NOMO-1 (cell line): Measurements from ENCODE around the gene HMGN3.

Experiments used
- DNase-seq, 2 experiments: peaks; one replicate each; lab custom pipeline; 2025; ENCODE audit not compliant: unreplicated experiment in 2 of 2; lab: John Stamatoyannopoulos, UW

The HMGN3 gene

GRCh38 chr6:79188107-79188506, 46.4 kb downstream of the HMGN3 start:
- no peak for DNase-seq

GRCh38 chr6:79186564-79186963, 47.9 kb downstream of the HMGN3 start:
- DNase-seq, result no peak

- DNase-seq, result no peak
These were observed 49.8 kb downstream of the HMGN3 start for GRCh38 chr6:79184641-79185040.

GRCh38 chr6:79184086-79184485, 50.4 kb downstream of the HMGN3 start:
- DNase-seq, result no peak

GRCh38 chr6:79180052-79180451, 54.4 kb downstream of the HMGN3 start:
- no peak for DNase-seq

- peak in 1 of 2 experiments; percentile 15 for DNase-seq
These were observed 61.1 kb downstream of the HMGN3 start for GRCh38 chr6:79173378-79173777.

- DNase-seq, result no peak
These were observed 63.5 kb downstream of the HMGN3 start for GRCh38 chr6:79170959-79171358.

- DNase-seq, result no peak
These were observed 64.1 kb downstream of the HMGN3 start for GRCh38 chr6:79170431-79170830.

- no peak for DNase-seq
These were observed 65.8 kb downstream of the HMGN3 start for GRCh38 chr6:79168695-79168980.

- no peak for DNase-seq
These were observed 66.4 kb downstream of the HMGN3 start for GRCh38 chr6:79167931-79168694.

- DNase-seq, result no peak
These were observed 74.6 kb downstream of the HMGN3 start for GRCh38 chr6:79159846-79160245.

- no peak for DNase-seq
These were observed 75.5 kb downstream of the HMGN3 start for GRCh38 chr6:79158856-79159516.

GRCh38 chr6:79157961-79158644, 76.4 kb downstream of the HMGN3 start:
- DNase-seq, result no peak

GRCh38 chr6:79152269-79152737, 82.2 kb downstream of the HMGN3 start:
- no peak for DNase-seq
